GM23248 (cell line): ENCODE data around the gene SLC13A3.

Experiments
- EZH2 ChIP-seq: fragments of 200-600 bp; sonication (generic); IDR thresholded peaks from 2 replicates; pipeline ENCODE4 v1.6.1; 2018; ENCODE audit warnings: antibody characterized with exemption, mild to moderate bottlenecking; ENCODE audit not compliant: insufficient read depth, poor library complexity, severe bottlenecking
- EZH2phosphoT487 ChIP-seq: fragments of 200-600 bp; sonication (generic); IDR thresholded peaks from 2 replicates; pipeline ENCODE4 v1.6.1; 2018; ENCODE audit warnings: antibody characterized with exemption, moderate library complexity, mild to moderate bottlenecking, low read depth; ENCODE audit not compliant: insufficient read depth

DNA sequence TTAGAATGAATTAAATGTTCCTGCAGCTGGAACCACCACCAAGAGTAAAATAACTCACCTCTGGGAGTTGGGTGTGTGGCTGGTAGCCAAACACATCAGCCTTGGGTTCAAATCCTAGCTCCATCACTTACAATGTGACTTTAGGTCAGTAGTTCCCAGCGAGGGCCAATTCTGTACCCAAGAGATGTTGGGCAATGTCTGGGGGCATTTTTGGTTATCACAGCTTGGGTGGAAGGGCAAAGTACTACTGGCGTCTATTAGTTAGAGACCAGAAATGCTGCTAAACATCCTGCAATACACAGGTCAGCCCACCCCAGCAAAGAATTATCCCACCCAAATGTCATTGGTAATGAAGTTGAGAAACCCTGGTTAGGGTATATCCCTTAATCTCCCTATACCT is 48.8 kb downstream of the SLC13A3 start:
- TF ChIP-seq EZH2, result no peak
- TF ChIP-seq EZH2phosphoT487, result no peak
